MM.1S (cell line): ENCODE measurements around the gene CCDC81.
"Not testable (repeated sequence)": the region's sequence is repeated elsewhere in the genome, so short reads cannot be mapped to it uniquely, and the experiment has no call there.

Source experiments
- DNase-seq: peaks from one replicate; pipeline ENCODE4 v3.0.0-alpha.2; 2015
- H2AFZ ChIP-seq: fragments of 300-600 bp; sonication (generic); 2 replicates; pipeline ENCODE4 v1.6.0; 2016; ENCODE audit warnings: antibody characterized with exemption, low read length
- H3F3A ChIP-seq: fragments of 300-600 bp; sonication (generic); 2 replicates; pipeline ENCODE4 v1.6.1; 2016; ENCODE audit warnings: mild to moderate bottlenecking, antibody characterized with exemption, low read length, moderate library complexity, mixed read lengths; ENCODE audit not compliant: insufficient read depth
- H3K27ac ChIP-seq: fragments of 300-600 bp; sonication (generic); 2 replicates; pipeline ENCODE4 v1.5.1; 2016; ENCODE audit warnings: mild to moderate bottlenecking, low read length
- H3K27me3 ChIP-seq: fragments of 300-600 bp; sonication (generic); replicated peaks from 2 replicates; pipeline ENCODE4 v1.6.0; 2016; ENCODE audit warnings: low read length; ENCODE audit not compliant: insufficient read depth
- H3K36me3 ChIP-seq: fragments of 300-600 bp; sonication (generic); replicated peaks from 2 replicates; pipeline ENCODE4 v1.6.1; 2016; ENCODE audit warnings: mild to moderate bottlenecking, low read length, mixed read lengths; ENCODE audit not compliant: insufficient read depth
- H3K4me1 ChIP-seq: fragments of 300-600 bp; sonication (generic); 2 replicates; pipeline ENCODE4 v1.6.1; 2016; ENCODE audit warnings: low read length, mixed read lengths
- H3K4me2 ChIP-seq: fragments of 300-600 bp; sonication (generic); 2 replicates; pipeline ENCODE4 v1.6.0; 2016; ENCODE audit warnings: low read depth, low read length
- H3K4me3 ChIP-seq: fragments of 300-600 bp; sonication (generic); 2 replicates; pipeline ENCODE4 v1.5.1; 2016; ENCODE audit warnings: low read length, mixed read lengths
- H3K79me2 ChIP-seq: fragments of 300-600 bp; sonication (generic); 2 replicates; pipeline ENCODE4 v1.6.1; 2016; ENCODE audit warnings: mixed run types, low read length, mixed read lengths
- H3K9ac ChIP-seq: fragments of 300-600 bp; sonication (generic); 2 replicates; pipeline ENCODE4 v1.6.1; 2016; ENCODE audit warnings: low read length, mixed read lengths
- H3K9me2 ChIP-seq: fragments of 300-600 bp; sonication (generic); replicated peaks from 2 replicates; pipeline ENCODE4 v1.6.1; 2016; ENCODE audit warnings: mild to moderate bottlenecking, low read length, mixed read lengths; ENCODE audit not compliant: insufficient read depth
- H3K9me3 ChIP-seq: fragments of 300-600 bp; sonication (generic); replicated peaks from 2 replicates; pipeline ENCODE4 v1.6.1; 2016; ENCODE audit warnings: mild to moderate bottlenecking, low read length, mixed read lengths; ENCODE audit not compliant: insufficient read depth
- H4K20me1 ChIP-seq: fragments of 300-600 bp; sonication (generic); 2 replicates; pipeline ENCODE4 v1.6.1; 2016; ENCODE audit warnings: mild to moderate bottlenecking, low read length, moderate library complexity, mixed read lengths; ENCODE audit not compliant: insufficient read depth
- EZH2 ChIP-seq: fragments of 300-600 bp; sonication (generic); optimal IDR thresholded peaks from 2 replicates; pipeline ENCODE3; 2017; ENCODE audit warnings: low read depth, mild to moderate bottlenecking, antibody characterized with exemption, low read length, mixed read lengths
- EZH2phosphoT487 ChIP-seq: fragments of 300-600 bp; sonication (generic); IDR thresholded peaks from 2 replicates; pipeline ENCODE4 v1.6.1; 2018; ENCODE audit warnings: antibody characterized with exemption, low read length
- TF ChIP-seq, protein P1 (sequence below): fragments of 300-600 bp; sonication (generic); IDR thresholded peaks from 2 replicates; pipeline ENCODE4 v1.5.1; 2016; ENCODE audit warnings: antibody characterized with exemption, low read length, mixed read lengths

Gene CCDC81

DNA sequence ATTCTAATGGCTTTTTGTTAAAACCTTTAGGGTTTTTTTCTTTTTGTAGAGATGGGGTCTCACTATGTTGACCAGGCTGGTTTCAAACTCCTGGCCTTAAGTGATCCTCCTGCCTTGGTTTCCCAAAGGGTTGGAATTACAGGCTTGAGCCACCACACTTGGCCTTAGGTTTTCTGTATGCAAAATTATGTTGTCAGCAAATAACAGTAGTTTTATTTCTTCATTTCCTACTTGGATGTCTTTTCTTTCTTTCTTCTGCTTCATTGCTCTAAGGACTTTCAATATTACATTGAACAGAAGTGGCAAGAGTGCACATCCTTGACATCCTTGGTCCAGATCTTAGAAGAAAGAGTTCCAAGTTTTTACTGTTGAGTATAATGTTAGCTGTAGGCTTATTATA is 52.8 kb downstream of the CCDC81 start:
- Histone ChIP-seq H3F3A (no peaks in the 10 kb centered on the region), H3K4me1 (no peaks in the 10 kb centered on the region), H3K9me2 (no peaks in the 10 kb centered on the region), H3K27me3 (no peaks in the 10 kb centered on the region), H3K79me2 (no peaks in the 10 kb centered on the region), H3K36me3 (no peaks in the 10 kb centered on the region), H2AFZ (no peak overlapping the region), H3K4me2 (no peak overlapping the region), H3K27ac (no peak overlapping the region), H3K4me3 (no peak overlapping the region), H3K9me3 (no peaks in the 10 kb centered on the region), H4K20me1 (no peaks in the 10 kb centered on the region), H3K9ac (no peak overlapping the region)
- TF ChIP-seq EZH2 (no peak), EZH2phosphoT487 (no peak)
- TF ChIP-seq, protein P1, sequence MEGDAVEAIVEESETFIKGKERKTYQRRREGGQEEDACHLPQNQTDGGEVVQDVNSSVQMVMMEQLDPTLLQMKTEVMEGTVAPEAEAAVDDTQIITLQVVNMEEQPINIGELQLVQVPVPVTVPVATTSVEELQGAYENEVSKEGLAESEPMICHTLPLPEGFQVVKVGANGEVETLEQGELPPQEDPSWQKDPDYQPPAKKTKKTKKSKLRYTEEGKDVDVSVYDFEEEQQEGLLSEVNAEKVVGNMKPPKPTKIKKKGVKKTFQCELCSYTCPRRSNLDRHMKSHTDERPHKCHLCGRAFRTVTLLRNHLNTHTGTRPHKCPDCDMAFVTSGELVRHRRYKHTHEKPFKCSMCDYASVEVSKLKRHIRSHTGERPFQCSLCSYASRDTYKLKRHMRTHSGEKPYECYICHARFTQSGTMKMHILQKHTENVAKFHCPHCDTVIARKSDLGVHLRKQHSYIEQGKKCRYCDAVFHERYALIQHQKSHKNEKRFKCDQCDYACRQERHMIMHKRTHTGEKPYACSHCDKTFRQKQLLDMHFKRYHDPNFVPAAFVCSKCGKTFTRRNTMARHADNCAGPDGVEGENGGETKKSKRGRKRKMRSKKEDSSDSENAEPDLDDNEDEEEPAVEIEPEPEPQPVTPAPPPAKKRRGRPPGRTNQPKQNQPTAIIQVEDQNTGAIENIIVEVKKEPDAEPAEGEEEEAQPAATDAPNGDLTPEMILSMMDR = no peak
- DNase-seq = no peak

DNA sequence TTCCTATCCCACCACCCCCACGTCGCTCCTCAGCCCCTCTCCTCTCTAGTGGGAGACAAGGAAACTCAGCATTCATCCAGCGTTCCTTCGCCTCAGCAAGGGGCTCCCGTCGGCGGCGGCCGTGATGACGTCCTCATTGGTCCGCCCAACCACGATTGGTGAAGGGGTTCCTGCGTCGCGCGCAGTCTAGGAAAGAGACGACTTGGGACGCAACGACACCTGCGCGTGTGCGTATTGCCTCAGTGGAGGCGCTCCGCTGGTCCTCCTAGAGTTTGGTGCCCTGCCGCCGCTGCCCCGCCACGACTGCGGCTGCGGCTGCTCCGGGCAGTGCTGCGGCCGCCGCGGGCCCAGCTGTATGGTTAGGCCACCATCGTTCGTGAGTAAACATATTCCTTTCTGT is 56.6 kb downstream of the CCDC81 start:
- TF ChIP-seq EZH2phosphoT487 (no peak), EZH2 (no peak)
- TF ChIP-seq, protein P1 = no peak
- Histone ChIP-seq H3K9me3 (no peaks in the 10 kb centered on the region), H3K36me3 (no peaks in the 10 kb centered on the region), H3K27ac (no peak overlapping the region), H3K4me3 (no peak overlapping the region), H3F3A (no peaks in the 10 kb centered on the region), H3K9ac (no peak overlapping the region), H2AFZ (no peak overlapping the region), H3K27me3 (no peaks in the 10 kb centered on the region), H4K20me1 (no peaks in the 10 kb centered on the region), H3K9me2 (no peaks in the 10 kb centered on the region), H3K79me2 (no peaks in the 10 kb centered on the region), H3K4me2 (no peak overlapping the region), H3K4me1 (no peaks in the 10 kb centered on the region)
- no peak for DNase-seq

DNA sequence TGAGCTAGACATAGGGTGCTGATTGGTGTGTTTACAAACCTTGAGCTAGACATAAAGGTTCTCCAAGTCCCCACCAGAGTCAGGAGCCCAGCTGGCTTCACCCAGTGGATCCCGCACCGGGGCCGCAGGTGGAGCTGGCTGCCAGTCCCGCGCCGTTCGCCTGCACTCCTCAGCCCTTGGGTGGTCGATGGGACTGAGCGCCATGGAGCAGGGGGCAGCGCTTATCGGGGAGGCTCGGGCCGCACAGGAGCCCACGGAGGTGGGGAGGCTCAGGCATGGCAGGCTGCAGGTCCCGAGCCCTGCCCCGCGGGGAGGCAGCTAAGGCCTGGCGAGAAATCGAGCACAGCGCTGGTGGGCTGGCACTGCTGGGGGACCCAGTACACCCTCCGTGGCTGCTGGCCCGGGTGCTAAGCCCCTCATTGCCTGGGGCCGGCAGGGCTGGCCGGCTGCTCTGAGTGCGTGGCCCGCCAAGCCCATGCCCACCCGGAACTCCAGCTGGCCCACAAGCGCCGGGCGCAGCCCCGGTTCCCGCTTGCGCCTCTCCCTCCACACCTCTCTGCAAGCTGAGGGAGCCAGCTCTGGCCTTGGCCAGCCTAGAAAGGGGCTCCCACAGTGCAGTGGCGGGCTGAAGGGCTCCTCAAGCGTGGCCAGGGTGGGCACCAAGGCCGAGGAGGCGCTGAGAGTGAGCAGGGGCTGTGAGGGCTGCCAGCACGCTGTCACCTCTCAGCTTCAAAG is 58.8 kb downstream of the CCDC81 start:
- DNase-seq, H3K4me2 ChIP-seq, H2AFZ ChIP-seq, H3K9me3 ChIP-seq, H3K4me1 ChIP-seq, H3K27ac ChIP-seq, H3K9me2 ChIP-seq, H3K27me3 ChIP-seq, H3F3A ChIP-seq, H3K36me3 ChIP-seq, H4K20me1 ChIP-seq, H3K79me2 ChIP-seq, H3K4me3 ChIP-seq, H3K9ac ChIP-seq: not testable (repeated sequence)

DNA sequence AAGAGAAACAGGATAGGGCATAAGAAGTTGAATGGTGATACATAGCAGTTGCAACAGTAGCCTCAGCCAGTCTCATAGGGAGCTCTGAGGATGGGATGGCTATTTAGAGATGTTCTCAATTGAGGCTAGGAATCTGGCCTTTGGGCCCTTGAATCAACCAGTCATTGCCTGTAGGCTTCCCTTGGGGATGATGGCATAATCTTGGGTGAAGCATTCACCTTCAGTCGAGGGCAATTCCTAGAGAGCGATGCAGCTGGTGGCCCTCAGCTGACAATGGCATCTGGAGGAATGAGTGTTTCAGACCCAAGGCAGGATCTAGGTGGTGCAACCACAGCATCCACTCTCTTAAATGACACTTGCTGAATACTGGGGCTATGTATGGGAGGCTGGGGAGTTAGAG is 61.0 kb downstream of the CCDC81 start:
- Histone ChIP-seq H3F3A (no peaks in the 10 kb centered on the region), H4K20me1 (no peaks in the 10 kb centered on the region)

More for the DNA sequence above, 61.0 kb downstream of the CCDC81 start:
- Histone ChIP-seq H3K4me2 (no peak overlapping the region), H3K36me3 (no peaks in the 10 kb centered on the region), H3K4me1 (no peaks in the 10 kb centered on the region), H3K9me2 (no peaks in the 10 kb centered on the region), H3K27ac (no peak overlapping the region), H3K79me2 (no peaks in the 10 kb centered on the region), H3K4me3 (no peak overlapping the region), H3K9me3 (no peaks in the 10 kb centered on the region), H3K9ac (no peak overlapping the region), H2AFZ (no peak overlapping the region), H3K27me3 (no peaks in the 10 kb centered on the region)
- TF ChIP-seq, protein P1 = no peak
- TF ChIP-seq EZH2 (no peak), EZH2phosphoT487 (no peak)
- no peak for DNase-seq
